Fibroblast of lung (primary cell): ENCODE measurements around the gene RYR2. TPM values are rescaled to one million over a fixed set of nuclear protein-coding genes. Genes with fewer than 3 reads are reported as not detected.

ENCODE experiments used
- DNase-seq, 2 donors: peaks; one replicate each; pipeline versions ENCODE4 v3.0.0 to v3.0.0-alpha.2; 2010; ENCODE audit warnings: low read depth in 2 of 2
- H2AFZ ChIP-seq: 2 replicates; pipeline ENCODE4 v1.5.1; 2012; ENCODE audit warnings: low read length, control low read depth, inconsistent platforms
- H3K27ac ChIP-seq: 2 replicates; pipeline ENCODE4 v1.5.1; 2011; ENCODE audit warnings: low read length, control low read depth; ENCODE audit not compliant: insufficient read depth
- H3K27me3 ChIP-seq: 2 replicates; pipeline ENCODE4 v1.5.1; 2011; ENCODE audit warnings: mild to moderate bottlenecking, low read length; ENCODE audit not compliant: control insufficient read depth, insufficient read depth
- H3K36me3 ChIP-seq: 2 replicates; pipeline ENCODE4 v1.5.1; 2011; ENCODE audit warnings: low read length; ENCODE audit not compliant: control insufficient read depth, insufficient read depth
- H3K4me1 ChIP-seq: 2 replicates; pipeline ENCODE4 v1.5.1; 2011; ENCODE audit warnings: low read length; ENCODE audit not compliant: control insufficient read depth, insufficient read depth; ENCODE audit errors: extremely low read depth
- H3K4me2 ChIP-seq: 2 replicates; pipeline ENCODE4 v1.5.1; 2011; ENCODE audit warnings: low read length, control low read depth; ENCODE audit not compliant: insufficient read depth; ENCODE audit errors: extremely low read depth
- H3K4me3 ChIP-seq, 4 experiments: fragments of 200-600 bp in 1 of 4; sonication (generic) in 1 of 4; replicated peaks in 1 of 4; 2 replicates each; pipeline ENCODE4 v1.5.1; 2011 to 2016; ENCODE audit warnings: low read length in 4 of 4, low read depth in 3 of 4, mild to moderate bottlenecking in 3 of 4, control low read depth in 2 of 4, inconsistent platforms in 1 of 4, mixed read lengths in 1 of 4; ENCODE audit not compliant: insufficient read depth in 1 of 4; ENCODE audit errors: control extremely low read depth in 1 of 4
- H3K79me2 ChIP-seq: 2 replicates; pipeline ENCODE4 v1.5.1; 2012; ENCODE audit warnings: mild to moderate bottlenecking, low read length, inconsistent platforms; ENCODE audit not compliant: control insufficient read depth, insufficient read depth
- H3K9ac ChIP-seq: 2 replicates; pipeline ENCODE4 v1.5.1; 2011; ENCODE audit warnings: mild to moderate bottlenecking, low read length, control low read depth; ENCODE audit not compliant: insufficient read depth
- H3K9me3 ChIP-seq: 2 replicates; pipeline ENCODE4 v1.5.1; 2012; ENCODE audit warnings: low read depth, low read length; ENCODE audit not compliant: control insufficient read depth, insufficient read depth
- H4K20me1 ChIP-seq: 2 replicates; pipeline ENCODE4 v1.5.1; 2011; ENCODE audit warnings: low read length; ENCODE audit not compliant: control insufficient read depth, insufficient read depth; ENCODE audit errors: extremely low read depth
- CTCF ChIP-seq, 2 donors: IDR thresholded peaks in 1 of 2; conservative IDR thresholded peaks in 1 of 2; 1 replicate in 1 of 2; 2 replicates in 1 of 2; pipeline ENCODE4 v1.5.1; 2011 to 2012; ENCODE audit warnings: low read length in 2 of 2, control low read depth in 1 of 2, inconsistent platforms in 1 of 2, low read depth in 1 of 2, mild to moderate bottlenecking in 1 of 2
- EZH2 ChIP-seq: IDR thresholded peaks from 2 replicates; pipeline ENCODE4 v1.5.1; 2012; ENCODE audit warnings: low read length, control low read depth, mild to moderate bottlenecking; ENCODE audit errors: missing control alignments
- polyA plus RNA-seq, 2 donors: library from polyadenylated mRNA; depleted of rRNA in 1 of 2; stranded (reverse) in 1 of 2; unstranded in 1 of 2; fragments of >200 nt; gene quantifications; 2 replicates each; pipeline ENCODE4 v1.2.1, GENCODE V29; 2011 to 2012; ENCODE audit warnings: missing spikeins in 1 of 2
- total RNA-seq: library from RNA; depleted of rRNA; stranded (reverse); fragments of >200 nt; gene quantifications from 2 replicates; pipeline ENCODE4 v1.2.1, GENCODE V29; 2014

RYR2 gene
- total and polyA plus RNA-seq, 2 donors (not counting 1 experiment from before 2014, with no cell fraction given): 0.06 to 0.17 TPM

DNA sequence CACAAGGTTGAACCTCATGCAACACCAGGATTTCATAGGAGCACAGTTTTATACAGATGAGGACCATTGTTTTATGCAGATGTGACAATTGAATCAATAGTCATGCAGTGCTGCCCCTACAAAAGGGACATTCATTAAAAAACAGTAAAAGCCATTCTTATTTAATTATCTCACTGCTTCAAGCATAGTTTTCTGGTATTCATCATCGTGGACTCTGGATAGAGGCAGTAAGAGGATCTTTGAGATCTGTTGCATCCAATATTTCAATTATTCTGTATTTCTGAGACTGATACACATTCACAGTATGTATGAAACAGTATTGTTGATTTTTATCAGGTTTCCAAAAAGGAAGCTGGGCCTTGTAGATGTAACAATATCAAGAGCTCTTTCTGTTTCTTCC lies 237.6 kb downstream of the RYR2 start:
- Histone ChIP-seq H3K4me1 (no peaks in the 10 kb centered on the region), H3K36me3 (no peaks in the 10 kb centered on the region), H3K79me2 (no peaks in the 10 kb centered on the region), H3K27me3 (no peaks in the 10 kb centered on the region), H2AFZ (no peak overlapping the region), H4K20me1 (no peaks in the 10 kb centered on the region), H3K9ac (no peak overlapping the region), H3K27ac (no peak overlapping the region), H3K9me3 (no peaks in the 10 kb centered on the region), H3K4me3 (no peak overlapping the region), H3K4me2 (no peak overlapping the region)
- no peak for DNase-seq
- TF ChIP-seq CTCF (conservative IDR thresholded peaks at IDR 0.05 in 1 of 2, IDR thresholded peaks at IDR 0.05 in 1 of 2; ENCODE audit: low read depth in 1 of 2, low read length in 2 of 2): no peak
- TF ChIP-seq EZH2: no peak

GRCh38 chr1:237281481-237281880 lies 239.5 kb downstream of the RYR2 start:
- H3K79me2 ChIP-seq: no peaks in the 10 kb centered on the region
- no peaks in the 10 kb centered on the region for H3K4me1 ChIP-seq
- H2AFZ ChIP-seq: no peak overlapping the region
- no peaks in the 10 kb centered on the region for H3K9me3 ChIP-seq
- no peak overlapping the region for H3K4me3 ChIP-seq
- H3K36me3 ChIP-seq: no peaks in the 10 kb centered on the region
- no peak for DNase-seq
- no peak overlapping the region for H3K9ac ChIP-seq
- no peak overlapping the region for H3K27ac ChIP-seq
- no peaks in the 10 kb centered on the region for H3K27me3 ChIP-seq
- H3K4me2 ChIP-seq: no peak overlapping the region
- no peaks in the 10 kb centered on the region for H4K20me1 ChIP-seq
- TF ChIP-seq EZH2: no peak
- no peak for TF ChIP-seq CTCF (conservative IDR thresholded peaks at IDR 0.05 in 1 of 2, IDR thresholded peaks at IDR 0.05 in 1 of 2; ENCODE audit: low read depth in 1 of 2, low read length in 2 of 2)

DNA sequence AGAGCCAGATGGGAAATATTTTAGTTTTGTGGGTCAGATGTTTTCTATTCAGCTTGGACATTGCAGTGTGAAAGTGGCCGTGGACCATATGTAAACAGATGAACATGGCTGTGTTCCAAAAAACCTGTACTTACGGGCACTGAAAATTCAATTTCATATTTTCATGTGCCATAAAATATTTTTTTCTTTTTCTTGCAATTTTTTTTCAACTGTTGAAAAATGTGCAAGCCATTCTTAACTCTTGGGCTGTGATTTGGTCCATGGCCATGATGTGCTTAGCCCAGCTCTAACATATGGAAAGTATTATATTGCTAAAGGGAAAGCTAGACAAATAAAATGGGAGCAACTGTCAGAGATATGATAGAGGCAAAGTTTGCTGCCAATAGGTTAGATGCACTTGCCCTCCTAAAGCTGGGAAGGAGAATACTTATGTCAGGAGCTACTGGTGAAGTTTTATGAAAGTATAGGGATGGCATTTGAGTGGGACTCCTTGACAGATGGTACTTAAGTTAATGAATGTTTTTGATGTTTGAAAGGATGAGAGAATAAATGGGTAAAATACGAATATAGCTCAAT lies 240.3 kb downstream of the RYR2 start:
- Histone ChIP-seq H4K20me1 (no peaks in the 10 kb centered on the region), H3K9ac (no peak overlapping the region), H3K4me2 (no peak overlapping the region), H3K27ac (no peak overlapping the region), H2AFZ (no peak overlapping the region), H3K4me1 (no peaks in the 10 kb centered on the region), H3K9me3 (no peaks in the 10 kb centered on the region), H3K27me3 (no peaks in the 10 kb centered on the region), H3K4me3 (no peak overlapping the region), H3K36me3 (no peaks in the 10 kb centered on the region), H3K79me2 (no peaks in the 10 kb centered on the region)
- DNase-seq: no peak
- TF ChIP-seq CTCF (conservative IDR thresholded peaks at IDR 0.05 in 1 of 2, IDR thresholded peaks at IDR 0.05 in 1 of 2; ENCODE audit: low read depth in 1 of 2, low read length in 2 of 2) (no peak), EZH2 (no peak)
